ENCODE data around the gene PSMD9.
"Not testable (repeated sequence)": the region's sequence is repeated elsewhere in the genome, so short reads cannot be mapped to it uniquely, and the experiment has no call there.

Gene PSMD9

GRCh38 chr12:121888478-121889273, at the start of gene PSMD9:
PSMD9 (plus strand) TSS chr12:121888790; CDS start chr12:121888857, 67 bp downstream.
- peak; percentile 95 for ATAC-seq

GRCh38 chr12:121839106-121839992, 49.2 kb upstream of the PSMD9 start:
- H3K27me3 Mint-ChIP-seq = no peaks in the 10 kb centered on the region
- ATAC-seq = peak; percentile 98
- H3K27ac Mint-ChIP-seq = peak overlapping the region; percentile 92
- peak overlapping the region; percentile 98 for H3K4me3 Mint-ChIP-seq
- peaks cover 17% of the 10 kb centered on the region for H3K4me1 Mint-ChIP-seq
- no peaks in the 10 kb centered on the region for H3K9me3 Mint-ChIP-seq
- no peaks in the 10 kb centered on the region for H3K36me3 Mint-ChIP-seq (ENCODE audit: low read depth)
- DNase-seq = peak; percentile 100

More at GRCh38 chr12:121888478-121889273, at the start of gene PSMD9:
- DNase-seq = peak; percentile 99
- Mint-ChIP-seq H3K4me1 (peaks cover 42% of the 10 kb centered on the region), H3K36me3 (ENCODE audit: low read depth) (peaks cover 10% of the 10 kb centered on the region), H3K4me3 (peak within 1 kb of the TSS; percentile 99), H3K27ac (peak within 1 kb of the TSS; percentile 98), H3K27me3 (no peaks in the 10 kb centered on the region), H3K9me3 (no peaks in the 10 kb centered on the region)

- H3K27me3 Mint-ChIP-seq = no peaks in the 10 kb centered on the region
- H3K4me1 Mint-ChIP-seq = peaks cover 17% of the 10 kb centered on the region
- no peak for DNase-seq
- no peaks in the 10 kb centered on the region for H3K36me3 Mint-ChIP-seq (ENCODE audit: low read depth)
- H3K4me3 Mint-ChIP-seq = peak overlapping the region; percentile 98
- no peak for ATAC-seq
- no peaks in the 10 kb centered on the region for H3K9me3 Mint-ChIP-seq
- H3K27ac Mint-ChIP-seq = peak overlapping the region; percentile 92
Measured at GRCh38 chr12:121839993-121840761, 48.4 kb upstream of the PSMD9 start.

DNA sequence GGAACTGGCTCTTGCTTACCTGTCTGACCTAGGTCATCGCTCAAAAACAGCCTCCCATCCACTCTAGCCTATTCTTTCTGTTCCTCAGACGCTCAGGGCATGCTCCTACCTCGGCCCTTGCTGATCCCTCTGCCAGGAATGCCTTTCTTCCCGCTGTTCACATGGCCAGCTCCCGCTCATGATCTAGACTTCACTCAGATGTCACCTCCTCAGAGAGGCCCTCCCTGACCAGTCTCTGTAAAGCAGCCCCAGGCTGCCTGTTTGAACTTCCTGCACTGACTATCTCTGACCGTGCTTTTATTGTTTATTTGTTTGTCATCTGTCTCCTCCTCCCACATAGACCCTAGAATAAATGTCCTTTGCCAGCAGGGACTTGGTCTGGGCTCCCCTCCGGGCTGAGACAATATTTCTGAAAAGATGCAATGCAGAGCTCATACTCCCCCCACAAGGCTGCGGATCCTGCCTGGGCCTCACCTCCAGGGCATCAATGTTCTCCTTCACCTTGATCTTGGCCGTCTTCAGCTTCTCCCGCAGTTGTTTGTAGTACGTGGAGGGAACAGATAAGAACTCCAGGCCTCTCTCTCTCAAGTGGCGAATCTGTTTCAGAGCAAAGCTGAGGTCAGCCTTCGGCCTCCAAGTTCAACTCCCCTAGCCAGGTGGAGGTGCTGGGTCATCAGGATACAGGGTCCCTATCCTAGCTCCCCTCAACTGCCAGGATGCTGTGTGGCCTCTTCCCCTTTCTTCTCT, 45.2 kb upstream of the PSMD9 start:
- Mint-ChIP-seq H3K27me3 (no peaks in the 10 kb centered on the region), H3K4me3 (no peak overlapping the region)
- no peak for ATAC-seq

DNA sequence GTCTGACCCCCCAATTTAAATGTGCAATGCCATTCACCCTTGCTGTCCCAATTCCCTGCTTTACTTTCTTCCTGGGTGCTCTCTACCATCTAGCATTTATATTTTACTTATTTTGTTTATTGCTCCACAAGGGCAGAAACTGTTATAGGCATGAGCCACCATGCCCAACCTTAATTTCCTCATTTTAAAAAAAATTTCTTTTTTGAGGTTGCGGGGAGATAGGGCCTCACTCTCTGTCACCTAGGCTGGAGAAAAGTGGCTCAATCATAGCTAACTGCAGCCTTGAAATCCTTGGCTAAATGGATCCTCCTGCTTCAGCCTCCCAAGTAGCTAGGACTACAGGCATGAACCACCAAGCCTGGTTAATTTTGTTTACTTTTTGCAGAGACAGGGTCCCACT, 42.9 kb upstream of the PSMD9 start:
- ATAC-seq = no peak
- no peak overlapping the region for H3K4me3 Mint-ChIP-seq

More for the DNA sequence above, 45.2 kb upstream of the PSMD9 start:
- DNase-seq = no peak
- Mint-ChIP-seq H3K36me3 (ENCODE audit: low read depth) (no peaks in the 10 kb centered on the region), H3K27ac (no peak overlapping the region), H3K9me3 (no peaks in the 10 kb centered on the region), H3K4me1 (peaks cover 17% of the 10 kb centered on the region)

DNA sequence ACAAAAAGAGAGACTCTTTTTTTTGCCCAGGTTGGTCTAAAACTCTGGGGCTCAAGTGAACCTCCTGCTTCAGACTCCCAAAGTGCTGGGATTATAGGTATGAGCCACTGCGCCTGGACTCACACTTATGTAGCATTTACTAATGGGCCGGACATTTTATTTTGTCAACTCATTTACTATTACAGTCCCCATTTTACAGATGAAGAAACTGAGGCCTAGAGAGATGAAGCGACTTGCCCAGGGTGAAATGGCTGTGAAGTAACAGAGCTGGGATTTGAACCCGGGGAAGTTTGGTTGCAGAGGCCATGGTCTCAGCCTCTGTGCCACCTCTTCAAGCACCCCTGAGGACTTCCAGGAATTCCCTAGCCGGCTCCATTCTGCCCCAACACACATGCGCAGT, 39.4 kb upstream of the PSMD9 start:
- Mint-ChIP-seq H3K4me1 (no peaks in the 10 kb centered on the region), H3K27me3 (no peaks in the 10 kb centered on the region), H3K9me3 (no peaks in the 10 kb centered on the region), H3K36me3 (ENCODE audit: low read depth) (no peaks in the 10 kb centered on the region), H3K27ac (no peak overlapping the region), H3K4me3 (no peak overlapping the region)
- ATAC-seq (no peak), DNase-seq (no peak)

More for the DNA sequence above, 42.9 kb upstream of the PSMD9 start:
- H3K27ac Mint-ChIP-seq = no peak overlapping the region
- DNase-seq = no peak
- no peaks in the 10 kb centered on the region for H3K36me3 Mint-ChIP-seq (ENCODE audit: low read depth)
- no peaks in the 10 kb centered on the region for H3K4me1 Mint-ChIP-seq
- H3K9me3 Mint-ChIP-seq = no peaks in the 10 kb centered on the region
- no peaks in the 10 kb centered on the region for H3K27me3 Mint-ChIP-seq

DNA sequence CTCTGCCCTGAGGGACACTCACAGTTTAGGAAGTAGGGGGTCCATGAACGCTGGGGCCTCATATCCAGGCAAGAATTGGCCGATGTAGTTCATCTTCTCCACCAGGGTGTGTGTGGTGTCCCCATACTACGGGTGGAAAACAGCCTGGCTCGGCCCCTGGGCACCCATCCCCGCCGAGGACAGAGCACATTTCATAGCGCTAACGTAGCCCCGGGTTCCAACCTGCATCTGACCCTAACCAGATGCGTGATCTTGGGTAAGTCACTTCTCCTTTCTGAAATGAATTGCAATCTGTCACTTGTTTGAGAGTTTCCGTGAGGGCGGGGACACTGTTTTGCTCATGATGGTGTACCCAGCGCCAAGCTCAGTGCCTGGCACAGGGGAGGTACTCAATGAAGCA, 38.9 kb upstream of the PSMD9 start:
- Mint-ChIP-seq H3K4me1 (no peaks in the 10 kb centered on the region), H3K36me3 (ENCODE audit: low read depth) (no peaks in the 10 kb centered on the region), H3K27me3 (no peaks in the 10 kb centered on the region), H3K9me3 (no peaks in the 10 kb centered on the region), H3K27ac (no peak overlapping the region), H3K4me3 (no peak overlapping the region)
- DNase-seq = no peak
- no peak for ATAC-seq

DNA sequence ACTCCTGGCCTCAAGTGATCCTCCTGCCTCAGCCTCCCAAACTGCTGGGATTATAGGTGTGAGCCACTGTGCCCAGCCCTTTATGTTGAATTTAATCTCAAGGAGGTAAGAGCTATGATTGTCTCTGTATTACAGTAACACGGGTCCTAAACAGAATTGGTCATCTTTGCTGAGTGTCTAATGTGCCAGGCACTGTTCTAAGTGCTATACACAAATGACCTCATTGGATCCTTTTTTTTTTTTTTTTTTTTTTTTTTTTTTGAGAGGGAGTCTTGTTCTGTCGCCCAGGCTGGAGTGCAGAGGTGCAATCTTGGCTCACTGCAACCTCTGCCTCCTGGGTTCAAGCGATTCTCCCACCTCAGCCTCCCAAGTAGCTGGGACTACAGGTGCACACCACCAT, 36.2 kb upstream of the PSMD9 start:
- H3K27ac Mint-ChIP-seq; ATAC-seq; DNase-seq; H3K27me3 Mint-ChIP-seq; H3K4me1 Mint-ChIP-seq; H3K36me3 Mint-ChIP-seq (ENCODE audit: low read depth); H3K9me3 Mint-ChIP-seq; H3K4me3 Mint-ChIP-seq: not testable (repeated sequence)

GRCh38 chr12:121857322-121858246, 31.0 kb upstream of the PSMD9 start:
- Mint-ChIP-seq H3K27ac (no peak overlapping the region), H3K4me1 (no peaks in the 10 kb centered on the region), H3K36me3 (ENCODE audit: low read depth) (no peaks in the 10 kb centered on the region), H3K27me3 (no peaks in the 10 kb centered on the region), H3K4me3 (no peak overlapping the region), H3K9me3 (no peaks in the 10 kb centered on the region)
- no peak for DNase-seq
- no peak for ATAC-seq

DNA sequence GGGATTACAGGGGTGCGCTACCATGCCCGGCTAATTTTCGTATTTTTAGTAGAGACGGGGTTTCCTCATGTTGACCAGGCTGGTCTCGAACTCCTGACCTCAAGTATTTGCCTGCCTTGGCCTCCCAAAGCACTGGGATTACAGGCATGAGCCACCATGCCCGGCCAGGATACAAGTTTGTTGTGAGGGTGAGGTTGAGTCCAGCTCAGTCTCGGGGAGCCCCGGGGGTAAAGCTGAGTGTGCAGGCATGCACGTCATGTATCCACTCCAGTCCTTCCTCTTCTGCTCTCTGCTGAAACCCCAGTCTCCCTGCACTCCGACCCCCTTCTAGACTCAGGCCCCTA, 30.3 kb upstream of the PSMD9 start:
- H3K4me1 Mint-ChIP-seq = no peaks in the 10 kb centered on the region
- ATAC-seq = no peak
- no peak overlapping the region for H3K4me3 Mint-ChIP-seq
- no peaks in the 10 kb centered on the region for H3K36me3 Mint-ChIP-seq (ENCODE audit: low read depth)
- H3K27ac Mint-ChIP-seq = no peak overlapping the region
- no peaks in the 10 kb centered on the region for H3K9me3 Mint-ChIP-seq
- no peaks in the 10 kb centered on the region for H3K27me3 Mint-ChIP-seq
- DNase-seq = no peak

DNA sequence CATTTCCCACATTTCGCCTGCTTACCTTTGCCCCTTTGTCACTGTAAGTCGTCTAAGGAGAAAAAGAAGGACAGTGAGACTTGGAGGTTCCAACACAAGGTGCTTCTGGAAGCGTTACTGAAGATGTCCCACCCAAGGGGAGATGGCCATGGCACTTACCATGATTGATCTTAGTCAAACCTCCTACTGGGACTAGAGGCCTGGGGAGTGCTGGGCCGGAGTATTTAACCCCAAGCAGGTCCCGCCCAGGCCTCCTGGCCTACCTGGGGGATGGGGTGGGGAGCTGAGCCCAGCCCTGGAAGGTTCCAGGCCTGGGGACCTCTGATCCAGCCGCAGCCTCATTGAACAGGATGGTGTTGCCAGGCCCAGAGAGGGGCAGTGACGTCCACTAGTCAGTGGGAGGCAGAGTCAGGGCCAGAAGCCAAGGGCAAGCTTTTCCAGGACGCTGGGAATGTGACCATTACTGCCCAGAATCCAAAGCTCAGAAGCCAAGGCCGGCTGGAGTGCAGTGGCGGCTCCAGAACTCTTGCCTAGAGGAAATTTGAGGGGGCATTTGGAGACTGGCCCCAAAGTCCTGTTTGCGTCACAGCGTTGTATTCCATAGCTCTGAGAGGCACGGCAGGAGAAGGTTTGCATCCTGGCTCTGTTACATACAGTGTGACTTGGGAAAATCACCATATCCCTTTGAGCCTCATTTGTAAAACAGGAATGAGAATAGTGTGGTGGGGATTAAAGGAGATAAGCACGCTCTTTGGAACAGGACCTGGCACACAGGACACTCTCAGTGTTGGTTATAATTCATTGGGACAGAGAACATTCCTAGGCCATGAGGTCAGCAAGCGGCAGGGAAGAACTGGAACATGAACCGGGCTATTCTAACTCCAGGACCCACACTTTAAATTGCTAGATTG, 29.7 kb upstream of the PSMD9 start, which contains the start of gene HPD:
Gene HPD, minus strand, starts transcription at position 198 of the 911 bp plus-strand sequence. Its CDS starts 36 bp downstream, at position 162.
- DNase-seq (no peak), ATAC-seq (no peak)
- Mint-ChIP-seq H3K4me3 (no peak within 1 kb of the TSS), H3K27ac (no peak within 1 kb of the TSS), H3K9me3 (no peaks in the 10 kb centered on the region), H3K27me3 (no peaks in the 10 kb centered on the region), H3K36me3 (ENCODE audit: low read depth) (no peaks in the 10 kb centered on the region), H3K4me1 (no peaks in the 10 kb centered on the region)

- Mint-ChIP-seq H3K36me3 (ENCODE audit: low read depth) (no peaks in the 10 kb centered on the region), H3K27me3 (no peaks in the 10 kb centered on the region), H3K4me3 (no peak overlapping the region), H3K27ac (no peak overlapping the region), H3K9me3 (no peaks in the 10 kb centered on the region), H3K4me1 (no peaks in the 10 kb centered on the region)
- no peak for DNase-seq
- no peak for ATAC-seq
Measured at GRCh38 chr12:121860257-121860656, 28.3 kb upstream of the PSMD9 start.
